ENCODE measurements around the gene MIPOL1.

- TF ChIP-seq CTCF (IDR thresholded peaks at IDR 0.05; ENCODE audit: low read length), result no peak
- no peak for TF ChIP-seq EZH2 (IDR thresholded peaks at IDR 0.05; ENCODE audit: borderline replicate concordance, low read length)
Observed at GRCh38 chr14:37464192-37464858, 266.6 kb downstream of the MIPOL1 start.
